GM12892 (cell line): Measurements from ENCODE around the gene AUH.

ENCODE experiments used
- DNase-seq: peaks from one replicate; pipeline ENCODE4 v3.0.0; 2011; ENCODE audit not compliant: insufficient read length
- FAIRE-seq: peaks from 2 replicates; lab custom pipeline; 2011; peaks lifted over from hg19 to GRCh38; lab: Jason Lieb, UNC
- POLR2A ChIP-seq: IDR thresholded peaks from 2 replicates; pipeline ENCODE4 v1.6.1; 2011; ENCODE audit warnings: low read depth, low read length, control low read depth
- POLR2AphosphoS5 ChIP-seq: IDR thresholded peaks from 2 replicates; pipeline ENCODE4 v1.6.1; 2011; ENCODE audit warnings: low read depth, low read length, control low read depth
- TAF1 ChIP-seq: IDR thresholded peaks from 2 replicates; pipeline ENCODE4 v1.6.1; 2011; ENCODE audit warnings: low read depth, mild to moderate bottlenecking, control low read depth, low read length, borderline replicate concordance

AUH gene

GRCh38 chr9:91188719-91189590, 172.8 kb downstream of the AUH start:
- DNase-seq (no peak), FAIRE-seq (no peak)
- no peak for TF ChIP-seq POLR2AphosphoS5
- TF ChIP-seq POLR2A: no peak
- TF ChIP-seq TAF1: no peak

GRCh38 chr9:91187965-91188344, 173.8 kb downstream of the AUH start:
- FAIRE-seq (no peak), DNase-seq (no peak)
- TF ChIP-seq TAF1 (no peak), POLR2A (no peak), POLR2AphosphoS5 (no peak)

- no peak for TF ChIP-seq POLR2A
- no peak for TF ChIP-seq POLR2AphosphoS5
- TF ChIP-seq TAF1: no peak
- no peak for FAIRE-seq
- DNase-seq: no peak
These were observed 174.3 kb downstream of the AUH start for GRCh38 chr9:91187311-91187964.

GRCh38 chr9:91186632-91187108, 175.0 kb downstream of the AUH start:
- FAIRE-seq: no peak
- TF ChIP-seq POLR2AphosphoS5 (no peak), TAF1 (no peak), POLR2A (no peak)
- no peak for DNase-seq

- TF ChIP-seq TAF1: no peak
- no peak for TF ChIP-seq POLR2AphosphoS5
- no peak for TF ChIP-seq POLR2A
- FAIRE-seq: no peak
These were observed 176.4 kb downstream of the AUH start for GRCh38 chr9:91185193-91185886.

GRCh38 chr9:91182429-91183225, 179.1 kb downstream of the AUH start:
- no peak for TF ChIP-seq POLR2A
- no peak for TF ChIP-seq TAF1
- TF ChIP-seq POLR2AphosphoS5: no peak
- no peak for DNase-seq
- FAIRE-seq: no peak

More at GRCh38 chr9:91185193-91185886, 176.4 kb downstream of the AUH start:
- no peak for DNase-seq

- FAIRE-seq: no peak
- DNase-seq: no peak
- no peak for TF ChIP-seq TAF1
- no peak for TF ChIP-seq POLR2A
- TF ChIP-seq POLR2AphosphoS5: no peak
These were observed 180.2 kb downstream of the AUH start for GRCh38 chr9:91181541-91181940.

- DNase-seq (no peak), FAIRE-seq (no peak)
- TF ChIP-seq POLR2AphosphoS5 (no peak), TAF1 (no peak), POLR2A (no peak)
These were observed 180.8 kb downstream of the AUH start for GRCh38 chr9:91180930-91181268.

- no peak for TF ChIP-seq POLR2AphosphoS5
- TF ChIP-seq TAF1: no peak
- no peak for TF ChIP-seq POLR2A
- DNase-seq (no peak), FAIRE-seq (no peak)
These were observed 181.3 kb downstream of the AUH start for GRCh38 chr9:91180240-91180929.

GRCh38 chr9:91179237-91180138, 182.2 kb downstream of the AUH start:
- no peak for FAIRE-seq
- DNase-seq: no peak
- TF ChIP-seq POLR2A (no peak), TAF1 (no peak), POLR2AphosphoS5 (no peak)
